ENCODE measurements around the gene CREB3L2. TPM values are rescaled to one million over a fixed set of nuclear protein-coding genes. Genes with fewer than 3 reads are reported as not detected.

CREB3L2 gene
- total and polyA plus RNA-seq, 2 of the 4 experiments (the other 2 are of a cell fraction) = 42.3 to 57.9 TPM

DNA sequence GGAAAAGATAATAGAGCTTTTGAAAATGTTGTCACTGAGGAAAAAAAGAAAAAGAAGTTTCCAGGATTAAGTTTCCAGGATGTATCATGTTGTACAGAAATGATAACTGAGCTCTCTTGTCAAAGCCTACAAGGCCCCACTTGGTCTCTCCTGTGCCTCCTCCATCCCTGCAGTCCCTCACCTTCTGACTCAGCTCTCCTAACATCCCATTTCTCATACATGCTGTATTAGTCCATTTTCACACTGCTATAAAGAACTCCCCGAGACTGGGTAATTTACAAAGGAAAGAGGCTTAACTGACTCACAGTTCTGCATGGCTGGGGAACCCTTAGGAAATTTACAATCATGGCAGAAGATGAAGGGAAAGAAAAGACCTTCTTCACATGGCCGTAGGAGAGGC lies 151.3 kb downstream of the CREB3L2 start:
- no peak overlapping the region for H2BK20ac ChIP-seq (ENCODE audit: low read depth, low read length)
- H3K27ac ChIP-seq (ENCODE audit: insufficient read depth, low read length) = no peak overlapping the region
- H3K79me1 ChIP-seq (ENCODE audit: low read depth in 1 of 2, low read length in 2 of 2) = no peaks in the 10 kb centered on the region; a peak in 1 of 4 replicates
- in situ Hi-C loops (cut with MboI; ENCODE audit: low sequenced_read_pairs) = no loop called here
- ChIA-PET CTCF (no interaction called here), POLR2A (ENCODE audit: unreplicated experiment) (no interaction called here)
- 0 out of 4 replicates have a peak overlapping the region, but pooled peaks of 1 of the 2 experiments have one; percentile 52 for H4K8ac ChIP-seq (ENCODE audit: low read depth in 2 of 2, low read length in 2 of 2)
- no peak overlapping the region for H3K4me3 ChIP-seq (ENCODE audit: insufficient read depth, low read depth, low read length)
- H4K20me1 ChIP-seq (ENCODE audit: insufficient read depth, low read length) = no peaks in the 10 kb centered on the region; the same call in 1 of the 2 replicates
- peak overlapping the region; percentile 37; the same call in 1 of the 2 replicates for H3K4ac ChIP-seq (ENCODE audit: low read depth, low read length)
- ATAC-seq (ENCODE audit: low read depth) (peak; percentile 21), DNase-seq (peak; percentile 71)
- H2AFZ ChIP-seq (replicated peaks; ENCODE audit: low read length, poor library complexity) = no peak overlapping the region
- H2AK5ac ChIP-seq (ENCODE audit: low read depth, low read length) = 0 out of 2 replicates have a peak overlapping the region, but pooled peaks have one; percentile 39
- intact Hi-C loops (cut with micrococcal nuclease) = no loop called here
- H3K14ac ChIP-seq (replicated peaks; ENCODE audit: low read depth, low read length) = 0 out of 2 replicates have a peak overlapping the region, but pooled peaks have one; percentile 57
- dilution Hi-C loops (cut with HindIII; ENCODE audit: low sequenced_read_pairs, unreplicated experiment) = no loop called here
- H4K5ac ChIP-seq (ENCODE audit: low read depth, low read length) = no peak overlapping the region; the same call in 1 of the 2 replicates
- no CpG with 5 or more reads among the region's 2 CpGs for WGBS, 2 experiments (ENCODE audit: extremely low coverage in 2 of 2, insufficient read length in 1 of 2)
- H3K23ac ChIP-seq (ENCODE audit: low read depth, low read length) = peak overlapping the region; percentile 77; the same call in 1 of the 2 replicates
- H3K27me3 ChIP-seq (ENCODE audit: control insufficient read depth, insufficient read depth, low read length) = no peaks in the 10 kb centered on the region; the same call in 1 of the 2 replicates
- TF ChIP-seq, protein P1, sequence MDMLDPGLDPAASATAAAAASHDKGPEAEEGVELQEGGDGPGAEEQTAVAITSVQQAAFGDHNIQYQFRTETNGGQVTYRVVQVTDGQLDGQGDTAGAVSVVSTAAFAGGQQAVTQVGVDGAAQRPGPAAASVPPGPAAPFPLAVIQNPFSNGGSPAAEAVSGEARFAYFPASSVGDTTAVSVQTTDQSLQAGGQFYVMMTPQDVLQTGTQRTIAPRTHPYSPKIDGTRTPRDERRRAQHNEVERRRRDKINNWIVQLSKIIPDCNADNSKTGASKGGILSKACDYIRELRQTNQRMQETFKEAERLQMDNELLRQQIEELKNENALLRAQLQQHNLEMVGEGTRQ (IDR thresholded peaks at IDR 0.05; ENCODE audit: low read depth, low read length) = no peak
- no peak for TF ChIP-seq CEBPB (IDR thresholded peaks at IDR 0.05; ENCODE audit: low read depth, low read length)
- TF ChIP-seq NFE2L2 (IDR thresholded peaks at IDR 0.05; ENCODE audit: low read depth, low read length) = no peak
- TF ChIP-seq FOS (IDR thresholded peaks at IDR 0.05; ENCODE audit: low read depth, low read length) = no peak
- no peak for TF ChIP-seq MAFK (IDR thresholded peaks at IDR 0.05; ENCODE audit: low read depth, low read length)
- TF ChIP-seq MAZ (IDR thresholded peaks at IDR 0.05; ENCODE audit: borderline replicate concordance, low read depth, low read length) = no peak
- no peak for TF ChIP-seq POLR2A (IDR thresholded peaks at IDR 0.05; ENCODE audit: low read depth, low read length)
- TF ChIP-seq RAD21 (IDR thresholded peaks at IDR 0.05; ENCODE audit: low read length) = no peak
- TF ChIP-seq BHLHE40 (IDR thresholded peaks at IDR 0.05; ENCODE audit: low read depth, low read length) = no peak
- TF ChIP-seq CHD1 (IDR thresholded peaks at IDR 0.05; ENCODE audit: low read depth, low read length) = no peak
- TF ChIP-seq SMC3 (IDR thresholded peaks at IDR 0.05; ENCODE audit: low read depth, low read length) = no peak
- TF ChIP-seq, protein P2, sequence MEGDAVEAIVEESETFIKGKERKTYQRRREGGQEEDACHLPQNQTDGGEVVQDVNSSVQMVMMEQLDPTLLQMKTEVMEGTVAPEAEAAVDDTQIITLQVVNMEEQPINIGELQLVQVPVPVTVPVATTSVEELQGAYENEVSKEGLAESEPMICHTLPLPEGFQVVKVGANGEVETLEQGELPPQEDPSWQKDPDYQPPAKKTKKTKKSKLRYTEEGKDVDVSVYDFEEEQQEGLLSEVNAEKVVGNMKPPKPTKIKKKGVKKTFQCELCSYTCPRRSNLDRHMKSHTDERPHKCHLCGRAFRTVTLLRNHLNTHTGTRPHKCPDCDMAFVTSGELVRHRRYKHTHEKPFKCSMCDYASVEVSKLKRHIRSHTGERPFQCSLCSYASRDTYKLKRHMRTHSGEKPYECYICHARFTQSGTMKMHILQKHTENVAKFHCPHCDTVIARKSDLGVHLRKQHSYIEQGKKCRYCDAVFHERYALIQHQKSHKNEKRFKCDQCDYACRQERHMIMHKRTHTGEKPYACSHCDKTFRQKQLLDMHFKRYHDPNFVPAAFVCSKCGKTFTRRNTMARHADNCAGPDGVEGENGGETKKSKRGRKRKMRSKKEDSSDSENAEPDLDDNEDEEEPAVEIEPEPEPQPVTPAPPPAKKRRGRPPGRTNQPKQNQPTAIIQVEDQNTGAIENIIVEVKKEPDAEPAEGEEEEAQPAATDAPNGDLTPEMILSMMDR (conservative IDR thresholded peaks at IDR 0.05; ENCODE audit: low read depth, low read length) = no peak
- H3K9ac ChIP-seq (ENCODE audit: low read depth, low read length) = no peak overlapping the region
- BruUV-seq (replicated peaks) = no TSS peak
- peak overlapping the region; percentile 41 for H2BK5ac ChIP-seq (ENCODE audit: low read depth, low read length, poor library complexity, severe bottlenecking)
- H4K91ac ChIP-seq (ENCODE audit: insufficient read depth, low read depth, low read length) = peak overlapping the region; percentile 27; the same call in 1 of the 2 replicates
- H3K4me2 ChIP-seq (ENCODE audit: low read depth, low read length) = no peak overlapping the region
- peaks cover 13% of the 10 kb centered on the region; the same call in 1 of the 2 replicates for H3K4me1 ChIP-seq (ENCODE audit: control insufficient read depth, insufficient read depth, low read length)
- H3K36me3 ChIP-seq (ENCODE audit: control insufficient read depth, insufficient read depth, low read length) = 0 out of 2 replicates have a peak, but pooled peaks cover 2% of the 10 kb centered on the region
- peak overlapping the region; percentile 3; the same call in 1 of the 2 replicates for H2BK120ac ChIP-seq (ENCODE audit: low read depth, low read length)
- no peak overlapping the region for H3K56ac ChIP-seq (ENCODE audit: extremely low read depth, insufficient read depth, low read length)
- H2AK9ac ChIP-seq (replicated peaks; ENCODE audit: low read depth, low read length, poor library complexity) = no peak overlapping the region
- no peak overlapping the region for H2BK15ac ChIP-seq (ENCODE audit: low read depth, low read length)
- no peaks in the 10 kb centered on the region for H3K9me3 ChIP-seq (ENCODE audit: control insufficient read depth, insufficient read depth, low read length)
- H3K9me1 ChIP-seq (ENCODE audit: insufficient read depth, low read length) = peaks cover 7% of the 10 kb centered on the region; the same call in 1 of the 2 replicates
- no peak overlapping the region for H3K18ac ChIP-seq (ENCODE audit: low read depth, low read length)
